Neural crest cell (in vitro differentiated cells): Measurements from ENCODE around the gene RUSF1. TPM values are rescaled to one million over a fixed set of nuclear protein-coding genes. Genes with fewer than 3 reads are reported as not detected.
A peak's percentile ranks its signal among the peaks of the same experiment; 100 is the strongest.
"Not testable (repeated sequence)": the region's sequence is repeated elsewhere in the genome, so short reads cannot be mapped to it uniquely, and the experiment has no call there.

ENCODE experiments used
- DNase-seq: peaks from one replicate; pipeline ENCODE4 v3.0.0; 2021; ENCODE audit warnings: low read depth, mixed read lengths, low spot score
- H3K27ac Mint-ChIP-seq: one replicate; pipeline ENCODE4 v1.8.0; 2021; ENCODE audit warnings: mild to moderate bottlenecking, mixed read lengths; ENCODE audit not compliant: unreplicated experiment
- H3K27me3 Mint-ChIP-seq: 2 replicates; pipeline ENCODE4 v1.8.0; 2021; ENCODE audit warnings: low read depth, mild to moderate bottlenecking, mixed read lengths
- H3K36me3 Mint-ChIP-seq: 2 replicates; pipeline ENCODE4 v1.8.0; 2021; ENCODE audit warnings: low read depth, mild to moderate bottlenecking, mixed read lengths
- H3K4me1 Mint-ChIP-seq: 2 replicates; pipeline ENCODE4 v1.8.0; 2021; ENCODE audit warnings: mixed read lengths
- H3K4me3 Mint-ChIP-seq: one replicate; pipeline ENCODE4 v1.8.0; 2021; ENCODE audit warnings: mild to moderate bottlenecking, mixed read lengths
- H3K9me3 Mint-ChIP-seq: 2 replicates; pipeline ENCODE4 v1.8.0; 2021; ENCODE audit warnings: mixed read lengths
- CTCF ChIP-seq: fragments of 200-600 bp; sonication (generic); conservative IDR thresholded peaks from 2 replicates; pipeline ENCODE4 v1.5.0; 2021; ENCODE audit warnings: antibody characterized with exemption, mild to moderate bottlenecking
- total RNA-seq: library from RNA; stranded (reverse); gene quantifications from 2 replicates; pipeline ENCODE4 v1.2.1, GENCODE V29; 2021

Gene RUSF1
- total RNA-seq, 1 donor from 2014 or later, result 47.7 TPM

GRCh38 chr16:31455601-31456314 is 52.4 kb downstream of the RUSF1 start:
- H3K4me1 Mint-ChIP-seq, result peaks cover 48% of the 10 kb centered on the region
- H3K9me3 Mint-ChIP-seq, result no peaks in the 10 kb centered on the region
- peak overlapping the region; percentile 49 for H3K4me3 Mint-ChIP-seq

GRCh38 chr16:31453255-31454204 is 54.7 kb downstream of the RUSF1 start:
- H3K4me1 Mint-ChIP-seq, result peaks cover 39% of the 10 kb centered on the region
- H3K4me3 Mint-ChIP-seq, result peak overlapping the region; percentile 67
- peaks cover 4% of the 10 kb centered on the region for H3K36me3 Mint-ChIP-seq
- H3K27ac Mint-ChIP-seq, result peak overlapping the region; percentile 52
- no peak for TF ChIP-seq CTCF
- DNase-seq, result no peak
- no peaks in the 10 kb centered on the region for H3K27me3 Mint-ChIP-seq
- no peaks in the 10 kb centered on the region for H3K9me3 Mint-ChIP-seq

More at GRCh38 chr16:31455601-31456314, 52.4 kb downstream of the RUSF1 start:
- Mint-ChIP-seq H3K27me3 (no peaks in the 10 kb centered on the region), H3K27ac (no peak overlapping the region), H3K36me3 (peaks cover 4% of the 10 kb centered on the region)
- TF ChIP-seq CTCF, result peak; percentile 36
- DNase-seq, result no peak

GRCh38 chr16:31452631-31453106 is 55.5 kb downstream of the RUSF1 start:
- H3K27ac Mint-ChIP-seq, result no peak overlapping the region
- DNase-seq, result no peak

GRCh38 chr16:31451681-31452351 is 56.4 kb downstream of the RUSF1 start:
- Mint-ChIP-seq H3K36me3 (peaks cover 4% of the 10 kb centered on the region), H3K9me3 (no peaks in the 10 kb centered on the region), H3K4me3 (peak overlapping the region; percentile 27), H3K27me3 (no peaks in the 10 kb centered on the region), H3K27ac (no peak overlapping the region), H3K4me1 (peaks cover 33% of the 10 kb centered on the region)
- DNase-seq, result no peak
- TF ChIP-seq CTCF, result peak; percentile 70

More at GRCh38 chr16:31452631-31453106, 55.5 kb downstream of the RUSF1 start:
- Mint-ChIP-seq H3K4me1 (peaks cover 34% of the 10 kb centered on the region), H3K4me3 (peak overlapping the region; percentile 15), H3K36me3 (peaks cover 4% of the 10 kb centered on the region), H3K9me3 (no peaks in the 10 kb centered on the region), H3K27me3 (no peaks in the 10 kb centered on the region)
- TF ChIP-seq CTCF, result no peak

- no peak for TF ChIP-seq CTCF
- DNase-seq, result no peak
- Mint-ChIP-seq H3K4me3 (no peak overlapping the region), H3K9me3 (no peaks in the 10 kb centered on the region), H3K4me1 (peaks cover 33% of the 10 kb centered on the region), H3K27ac (no peak overlapping the region), H3K27me3 (no peaks in the 10 kb centered on the region), H3K36me3 (peaks cover 4% of the 10 kb centered on the region)
Observed at GRCh38 chr16:31451201-31451600, 57.0 kb downstream of the RUSF1 start.

- H3K4me1 Mint-ChIP-seq, H3K36me3 Mint-ChIP-seq, DNase-seq, H3K27ac Mint-ChIP-seq, H3K9me3 Mint-ChIP-seq, H3K4me3 Mint-ChIP-seq, H3K27me3 Mint-ChIP-seq: not testable (repeated sequence)
Observed at GRCh38 chr16:31445931-31446330, 62.3 kb downstream of the RUSF1 start.
